ENCODE results near the gene BEGAIN.

DNA sequence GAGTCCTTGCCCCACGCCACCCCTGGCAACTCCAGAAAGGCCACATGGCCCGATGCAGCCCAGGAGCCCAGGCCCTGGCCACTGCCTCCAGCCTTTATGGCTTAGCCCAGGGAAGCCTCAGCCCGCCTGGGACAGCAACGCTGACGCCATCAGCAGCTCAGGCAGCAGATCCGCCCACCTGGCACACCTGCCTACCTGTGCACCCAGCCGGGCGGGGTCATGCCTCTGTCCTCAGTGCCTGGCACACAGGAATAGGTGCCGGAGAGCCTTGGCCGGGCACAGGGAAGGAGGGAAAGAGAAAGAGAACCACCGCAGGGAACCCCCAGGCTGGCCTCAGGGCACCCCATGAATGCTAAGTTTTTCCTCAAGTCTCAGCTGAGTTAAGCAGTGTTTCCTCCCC, 21.1 kb downstream of the BEGAIN start:
- TF ChIP-seq, protein P1, sequence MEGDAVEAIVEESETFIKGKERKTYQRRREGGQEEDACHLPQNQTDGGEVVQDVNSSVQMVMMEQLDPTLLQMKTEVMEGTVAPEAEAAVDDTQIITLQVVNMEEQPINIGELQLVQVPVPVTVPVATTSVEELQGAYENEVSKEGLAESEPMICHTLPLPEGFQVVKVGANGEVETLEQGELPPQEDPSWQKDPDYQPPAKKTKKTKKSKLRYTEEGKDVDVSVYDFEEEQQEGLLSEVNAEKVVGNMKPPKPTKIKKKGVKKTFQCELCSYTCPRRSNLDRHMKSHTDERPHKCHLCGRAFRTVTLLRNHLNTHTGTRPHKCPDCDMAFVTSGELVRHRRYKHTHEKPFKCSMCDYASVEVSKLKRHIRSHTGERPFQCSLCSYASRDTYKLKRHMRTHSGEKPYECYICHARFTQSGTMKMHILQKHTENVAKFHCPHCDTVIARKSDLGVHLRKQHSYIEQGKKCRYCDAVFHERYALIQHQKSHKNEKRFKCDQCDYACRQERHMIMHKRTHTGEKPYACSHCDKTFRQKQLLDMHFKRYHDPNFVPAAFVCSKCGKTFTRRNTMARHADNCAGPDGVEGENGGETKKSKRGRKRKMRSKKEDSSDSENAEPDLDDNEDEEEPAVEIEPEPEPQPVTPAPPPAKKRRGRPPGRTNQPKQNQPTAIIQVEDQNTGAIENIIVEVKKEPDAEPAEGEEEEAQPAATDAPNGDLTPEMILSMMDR (IDR thresholded peaks at IDR 0.05; ENCODE audit: poor library complexity): no peak
- no peak for TF ChIP-seq EZH2phosphoT487 (IDR thresholded peaks at IDR 0.05; ENCODE audit: low read depth, severe bottlenecking, unreplicated experiment)
- no peak for TF ChIP-seq EZH2 (IDR thresholded peaks at IDR 0.05; ENCODE audit: borderline replicate concordance)

Measured in hepatocyte (in vitro differentiated cells).